IMR-90 (cell line): Measurements from ENCODE around the gene SLX9. TPM values are rescaled to one million over a fixed set of nuclear protein-coding genes. Genes with fewer than 3 reads are reported as not detected.

Experiments used
- ATAC-seq: fragments of 200-7000 bp; cut with Tn5 transposase; 2 replicates; pipeline ENCODE4 v1.9.1; 2020; ENCODE audit warnings: low read depth, mild to moderate bottlenecking, moderate library complexity
- BruUV-seq: library from RNA; stranded (reverse); fragments of 400-500 nt; replicated peaks from 2 replicates; lab custom pipeline; 2021; lab: Mats Ljungman, UMichigan
- CTCF ChIA-PET: fragments of 300-600 bp; formaldehyde crosslinking; extraction: SDS; loops from one replicate; lab custom pipeline; 2021; ENCODE audit warnings: antibody characterized with exemption; lab: Yijun Ruan, JAX
- POLR2A ChIA-PET: fragments of 300-600 bp; sonication (Branson Sonifier 250); formaldehyde crosslinking; loops from one replicate; lab custom pipeline; 2022; ENCODE audit warnings: antibody characterized with exemption; ENCODE audit not compliant: unreplicated experiment; lab: Charles Lee
- DNase-seq: peaks from one replicate; pipeline ENCODE4 v3.0.0; 2013
- H2AFZ ChIP-seq: replicated peaks from 2 replicates; pipeline ENCODE3; 2013; ENCODE audit warnings: low read length, mild to moderate bottlenecking; ENCODE audit not compliant: poor library complexity
- H2AK5ac ChIP-seq: 2 replicates; pipeline ENCODE4 v1.6.1; 2013; ENCODE audit warnings: low read depth, low read length, inconsistent platforms
- H2AK9ac ChIP-seq: replicated peaks from 2 replicates; pipeline ENCODE3; 2013; ENCODE audit warnings: mild to moderate bottlenecking, low read depth, low read length, moderate library complexity; ENCODE audit not compliant: poor library complexity
- H2BK120ac ChIP-seq: 2 replicates; pipeline ENCODE4 v1.6.1; 2013; ENCODE audit warnings: low read depth, low read length, inconsistent platforms
- H2BK15ac ChIP-seq: 3 replicates; pipeline ENCODE4 v1.6.1; 2013; ENCODE audit warnings: low read depth, low read length, inconsistent platforms
- H2BK20ac ChIP-seq: 2 replicates; pipeline ENCODE4 v1.6.1; 2013; ENCODE audit warnings: low read depth, mild to moderate bottlenecking, inconsistent platforms, low read length, moderate library complexity
- H2BK5ac ChIP-seq: 2 replicates; pipeline ENCODE4 v1.6.1; 2013; ENCODE audit warnings: mild to moderate bottlenecking, low read depth, low read length, inconsistent platforms; ENCODE audit not compliant: poor library complexity, severe bottlenecking
- H3K14ac ChIP-seq: replicated peaks from 2 replicates; pipeline ENCODE4 v1.6.1; 2013; ENCODE audit warnings: low read depth, low read length, inconsistent platforms
- H3K18ac ChIP-seq: 2 replicates; pipeline ENCODE4 v1.6.1; 2013; ENCODE audit warnings: low read depth, low read length, control low read depth
- H3K23ac ChIP-seq: 2 replicates; pipeline ENCODE4 v1.6.1; 2013; ENCODE audit warnings: low read depth, low read length, inconsistent platforms
- H3K27ac ChIP-seq: 2 replicates; pipeline ENCODE4 v1.5.1; 2013; ENCODE audit warnings: mild to moderate bottlenecking, control low read depth, low read length; ENCODE audit not compliant: insufficient read depth
- H3K27me3 ChIP-seq: 2 replicates; pipeline ENCODE4 v1.6.1; 2013; ENCODE audit warnings: low read length; ENCODE audit not compliant: control insufficient read depth, insufficient read depth
- H3K36me3 ChIP-seq: 2 replicates; pipeline ENCODE4 v1.6.1; 2013; ENCODE audit warnings: low read length, mixed read lengths; ENCODE audit not compliant: control insufficient read depth, insufficient read depth
- H3K4ac ChIP-seq: 2 replicates; pipeline ENCODE4 v1.6.1; 2013; ENCODE audit warnings: low read depth, low read length, inconsistent platforms
- H3K4me1 ChIP-seq: 2 replicates; pipeline ENCODE4 v1.6.1; 2013; ENCODE audit warnings: low read length, mixed read lengths; ENCODE audit not compliant: control insufficient read depth, insufficient read depth
- H3K4me2 ChIP-seq: 2 replicates; pipeline ENCODE4 v1.6.1; 2013; ENCODE audit warnings: low read depth, mild to moderate bottlenecking, control low read depth, low read length, moderate library complexity
- H3K4me3 ChIP-seq: 2 replicates; pipeline ENCODE4 v1.5.1; 2013; ENCODE audit warnings: low read depth, mild to moderate bottlenecking, control low read depth, low read length, moderate library complexity; ENCODE audit not compliant: insufficient read depth
- H3K56ac ChIP-seq: 2 replicates; pipeline ENCODE4 v1.6.1; 2013; ENCODE audit warnings: low read length, inconsistent platforms; ENCODE audit not compliant: insufficient read depth; ENCODE audit errors: extremely low read depth
- H3K79me1 ChIP-seq, 2 experiments: 2 replicates each; pipeline ENCODE4 v1.6.1; 2013; ENCODE audit warnings: low read length in 2 of 2, inconsistent platforms in 1 of 2, low read depth in 1 of 2
- H3K9ac ChIP-seq: 2 replicates; pipeline ENCODE4 v1.6.1; 2013; ENCODE audit warnings: low read depth, low read length, control low read depth
- H3K9me1 ChIP-seq: 2 replicates; pipeline ENCODE4 v1.6.1; 2013; ENCODE audit warnings: low read length, inconsistent platforms; ENCODE audit not compliant: insufficient read depth
- H3K9me3 ChIP-seq: 2 replicates; pipeline ENCODE4 v1.6.1; 2013; ENCODE audit warnings: low read length; ENCODE audit not compliant: control insufficient read depth, insufficient read depth
- H4K20me1 ChIP-seq: 2 replicates; pipeline ENCODE4 v1.6.1; 2013; ENCODE audit warnings: low read length, inconsistent platforms; ENCODE audit not compliant: insufficient read depth
- H4K5ac ChIP-seq: 2 replicates; pipeline ENCODE4 v1.6.1; 2013; ENCODE audit warnings: mild to moderate bottlenecking, low read depth, low read length, control low read depth
- H4K8ac ChIP-seq, 2 experiments: 2 replicates each; pipeline ENCODE4 v1.6.1; 2013; ENCODE audit warnings: low read depth in 2 of 2, low read length in 2 of 2, control low read depth in 1 of 2, inconsistent platforms in 1 of 2
- H4K91ac ChIP-seq: 2 replicates; pipeline ENCODE4 v1.6.1; 2013; ENCODE audit warnings: low read depth, low read length, inconsistent platforms; ENCODE audit not compliant: insufficient read depth
- ELK1 ChIP-seq: fragments of 150-350 bp; IDR thresholded peaks from 2 replicates; pipeline ENCODE4 v1.6.1; 2016; ENCODE audit warnings: low read depth, mild to moderate bottlenecking, low read length, moderate library complexity, borderline replicate concordance
- MXI1 ChIP-seq: IDR thresholded peaks from 2 replicates; pipeline ENCODE4 v1.6.1; 2012; ENCODE audit warnings: low read depth, mild to moderate bottlenecking, low read length, moderate library complexity, borderline replicate concordance
- POLR2A ChIP-seq: IDR thresholded peaks from 2 replicates; pipeline ENCODE4 v1.6.1; 2012; ENCODE audit warnings: mild to moderate bottlenecking, low read depth, low read length
- SMC3 ChIP-seq: fragments of 150-350 bp; IDR thresholded peaks from 2 replicates; pipeline ENCODE4 v1.6.1; 2016; ENCODE audit warnings: low read depth, mild to moderate bottlenecking, antibody characterized with exemption, low read length, moderate library complexity
- USF2 ChIP-seq: fragments of 150-350 bp; IDR thresholded peaks from 2 replicates; pipeline ENCODE4 v1.6.1; 2017; ENCODE audit warnings: mild to moderate bottlenecking, antibody characterized with exemption, low read length, low read depth
- WGBS, 2 experiments: methylation state at CpG; one replicate each; pipeline versions ENCODE4 v1.1.5 to v1.1.7; 2013; ENCODE audit warnings: missing lambda C conversion rate in 2 of 2; ENCODE audit not compliant: insufficient read length in 1 of 2; ENCODE audit errors: extremely low coverage in 2 of 2; 5-methylcytosine and 5-hydroxymethylcytosine counted together
- dilution Hi-C: fragments of 300-500 bp; cut with HindIII; formaldehyde crosslinking; loops from one replicate; pipeline ENCODE4 v1.14.3; 2018; ENCODE audit warnings: low sequenced_read_pairs; ENCODE audit not compliant: unreplicated experiment
- in situ Hi-C: fragments of 300-500 bp; cut with MboI; formaldehyde crosslinking; loops from 3 replicates; pipeline ENCODE4 v1.14.3; 2019; ENCODE audit warnings: low sequenced_read_pairs, inconsistent platforms, mixed read lengths
- intact Hi-C: fragments of 100-400 bp; cut with micrococcal nuclease; formaldehyde crosslinking; loops from 2 replicates; pipeline ENCODE4 v1.10.0; 2022
- polyA plus RNA-seq, 3 experiments: library from polyadenylated mRNA; depleted of rRNA; stranded (reverse); fragments of >200 nt; gene quantifications; 2 replicates each; pipeline ENCODE4 v1.2.3, GENCODE V29; 2012; ENCODE audit warnings: low replicate concordance in 1 of 3
- total RNA-seq: library from RNA; depleted of rRNA; stranded (reverse); fragments of >200 nt; gene quantifications from 2 replicates; pipeline ENCODE4 v1.2.3, GENCODE V29; 2012

The SLX9 gene
- total and polyA plus RNA-seq, 2 of the 4 experiments (the other 2 are of a cell fraction) = 10.4 to 21.7 TPM

GRCh38 chr21:44893278-44893556 is 46.6 kb upstream of the SLX9 start:
- H3K4me1 ChIP-seq = no peaks in the 10 kb centered on the region
- CTCF ChIA-PET = interaction anchor here (0.6 kb wide), 1 partner anchor 161 kb away, joined by 3 read pairs; no protein-coding TSS in a partner anchor
- in situ Hi-C loops (no loop called here), intact Hi-C loops (loop anchor here (5.0 kb wide), 1 partner anchor 244 kb away; no protein-coding TSS in a partner anchor), dilution Hi-C loops (no loop called here)
- H2AK5ac ChIP-seq = no peak overlapping the region
- no peak overlapping the region for H3K27ac ChIP-seq
- H3K23ac ChIP-seq = no peak overlapping the region
- no peaks in the 10 kb centered on the region for H3K36me3 ChIP-seq
- H3K9me1 ChIP-seq = no peaks in the 10 kb centered on the region
- POLR2A ChIA-PET = no interaction called here
- no peak overlapping the region for H4K5ac ChIP-seq
- no peak for ATAC-seq
- no peak overlapping the region for H3K4me2 ChIP-seq
- H2BK15ac ChIP-seq = no peak overlapping the region
- H2BK120ac ChIP-seq = no peak overlapping the region
- no peak overlapping the region for H3K9ac ChIP-seq
- H2AFZ ChIP-seq = no peak overlapping the region
- H3K4ac ChIP-seq = no peak overlapping the region
- no peak overlapping the region for H3K14ac ChIP-seq
- no peak overlapping the region for H3K56ac ChIP-seq
- 0 out of 2 replicates have a peak, but pooled peaks cover 5% of the 10 kb centered on the region for H4K20me1 ChIP-seq
- WGBS, 2 experiments = 68% methylated on average over 7 of the region's 7 CpGs; no CpG with 5 or more reads in 1 of the 2 experiments
- no peak overlapping the region for H3K4me3 ChIP-seq
- no peak overlapping the region for H2BK20ac ChIP-seq
- H3K79me1 ChIP-seq = no peaks in the 10 kb centered on the region
- H3K27me3 ChIP-seq = peaks cover 74% of the 10 kb centered on the region
- no peak for TF ChIP-seq POLR2A
- TF ChIP-seq MXI1 = no peak
- no peak for TF ChIP-seq USF2
- TF ChIP-seq ELK1 = no peak
- no peak for TF ChIP-seq SMC3
- H2AK9ac ChIP-seq = no peak overlapping the region
- no peaks in the 10 kb centered on the region for H3K9me3 ChIP-seq
- DNase-seq = no peak
- no peak overlapping the region for H4K8ac ChIP-seq
- no peak overlapping the region for H4K91ac ChIP-seq
- BruUV-seq = no TSS peak
- no peak overlapping the region for H2BK5ac ChIP-seq
- H3K18ac ChIP-seq = no peak overlapping the region
